Astrocyte of the spinal cord (primary cell): ENCODE data around the gene TSPO.

Experiments
- DNase-seq: peaks from one replicate; pipeline ENCODE4 v3.0.0; 2011; ENCODE audit warnings: low read depth, low spot score
- H3K4me3 ChIP-seq: 2 replicates; pipeline ENCODE4 v1.5.1; 2011; ENCODE audit warnings: low read depth, mild to moderate bottlenecking, low read length, moderate library complexity
- CTCF ChIP-seq: IDR thresholded peaks from 2 replicates; pipeline ENCODE4 v1.5.1; 2012; ENCODE audit warnings: low read depth, mild to moderate bottlenecking, low read length, inconsistent platforms
- in situ Hi-C: cut with HindIII; loops from 2 replicates; pipeline ENCODE4 v1.10.0; 2017; ENCODE audit warnings: low sequenced_read_pairs

The TSPO gene

GRCh38 chr22:43209523-43209890, 58.1 kb downstream of the TSPO start:
- in situ Hi-C loops, result no loop called here
- no peak for DNase-seq
- H3K4me3 ChIP-seq, result no peak overlapping the region
- no peak for TF ChIP-seq CTCF

- no peak for DNase-seq
- H3K4me3 ChIP-seq, result no peak overlapping the region
- TF ChIP-seq CTCF, result no peak
- in situ Hi-C loops, result no loop called here
Measured at GRCh38 chr22:43209971-43210370, 58.6 kb downstream of the TSPO start.

- TF ChIP-seq CTCF, result no peak
- in situ Hi-C loops, result no loop called here
- no peak overlapping the region for H3K4me3 ChIP-seq
- DNase-seq, result no peak
Measured at GRCh38 chr22:43210631-43211515, 59.5 kb downstream of the TSPO start.

GRCh38 chr22:43211941-43212433, 60.6 kb downstream of the TSPO start:
- no peak for TF ChIP-seq CTCF
- DNase-seq, result no peak
- in situ Hi-C loops, result no loop called here
- no peak overlapping the region for H3K4me3 ChIP-seq

- DNase-seq, result no peak
- no peak for TF ChIP-seq CTCF
- in situ Hi-C loops, result no loop called here
- no peak overlapping the region for H3K4me3 ChIP-seq
Measured at GRCh38 chr22:43212434-43212952, 61.1 kb downstream of the TSPO start.
